BLaER1 treated with 17β-estradiol and CSF1 and Interleukin-3, amounts not matched to agents 10 nM and 100 nM (cell line): ENCODE results near the gene PAPPA.

Experiments used
- H3K27ac ChIP-seq, 11 experiments: shearing (Covaris generic); formaldehyde crosslinking; 2 replicates each; pipeline ENCODE4 v1.8.1; 2022
- H3K27me3 ChIP-seq, 11 experiments: shearing (Covaris generic); formaldehyde crosslinking; 2 replicates each; pipeline ENCODE4 v1.8.1; 2022
- H3K36me3 ChIP-seq, 11 experiments: shearing (Covaris generic); formaldehyde crosslinking; 2 replicates each; pipeline ENCODE4 v1.8.1; 2022
- H3K4me1 ChIP-seq, 10 experiments: shearing (Covaris generic); formaldehyde crosslinking; 2 replicates each; pipeline ENCODE4 v1.8.1; 2022
- H3K4me2 ChIP-seq, 11 experiments: shearing (Covaris generic); formaldehyde crosslinking; 2 replicates each; pipeline ENCODE4 v1.8.1; 2022
- H3K4me3 ChIP-seq, 10 experiments: shearing (Covaris generic); formaldehyde crosslinking; 2 replicates each; pipeline ENCODE4 v1.8.1; 2022
- H3K9ac ChIP-seq, 11 experiments: shearing (Covaris generic); formaldehyde crosslinking; 2 replicates each; pipeline ENCODE4 v1.8.1; 2022
- H3K9me3 ChIP-seq, 11 experiments: shearing (Covaris generic); formaldehyde crosslinking; replicated peaks in 1 of 11; 2 replicates each; pipeline ENCODE4 v1.8.1; 2022
- H4K20me1 ChIP-seq, 11 experiments: shearing (Covaris generic); formaldehyde crosslinking; 2 replicates each; pipeline ENCODE4 v1.8.1; 2022
- Cebpa-rat ChIP-seq, 11 experiments: shearing (Covaris generic); IDR thresholded peaks; 2 replicates each; pipeline ENCODE4 v1.8.1; 2022

The PAPPA gene

GRCh38 chr9:116156621-116157314 lies 3.2 kb downstream of the PAPPA start:
- H3K9me3 ChIP-seq = no peaks in the 10 kb centered on the region
- H3K36me3 ChIP-seq = no peaks in the 10 kb centered on the region
- no peak for TF ChIP-seq Cebpa-rat (IDR thresholded peaks at IDR 0.05)
- H3K27ac ChIP-seq = no peak overlapping the region
- peaks cover 0 to 9% (median 0%) of the 10 kb centered on the region in 10 experiments; a peak in 3 of 20 replicates for H3K4me1 ChIP-seq
- peaks cover 57 to 64% (median 60%) of the 10 kb centered on the region in 11 experiments for H3K27me3 ChIP-seq
- H3K4me3 ChIP-seq = no peak overlapping the region
- H3K4me2 ChIP-seq = no peak overlapping the region
- no peak overlapping the region for H3K9ac ChIP-seq
- H4K20me1 ChIP-seq = peaks cover 0 to 21% (median 15%) of the 10 kb centered on the region in 11 experiments; a peak in 10 of 22 replicates

GRCh38 chr9:116157436-116158138 lies 4.0 kb downstream of the PAPPA start:
- H3K27ac ChIP-seq = no peak overlapping the region
- H3K9ac ChIP-seq = no peak overlapping the region
- H4K20me1 ChIP-seq = peaks cover 0 to 21% (median 15%) of the 10 kb centered on the region in 11 experiments; a peak in 10 of 22 replicates
- no peak overlapping the region for H3K4me2 ChIP-seq
- H3K27me3 ChIP-seq = peaks cover 49 to 56% (median 52%) of the 10 kb centered on the region in 11 experiments
- H3K4me1 ChIP-seq = peaks cover 0 to 9% (median 0%) of the 10 kb centered on the region in 10 experiments; a peak in 3 of 20 replicates
- H3K36me3 ChIP-seq = no peaks in the 10 kb centered on the region
- TF ChIP-seq Cebpa-rat (IDR thresholded peaks at IDR 0.05) = no peak
- no peaks in the 10 kb centered on the region for H3K9me3 ChIP-seq
- H3K4me3 ChIP-seq = no peak overlapping the region

- Histone ChIP-seq H3K36me3 (no peaks in the 10 kb centered on the region), H4K20me1 (peaks cover 0 to 8% (median 0%) of the 10 kb centered on the region in 11 experiments; a peak in 3 of 22 replicates), H3K9ac (no peak overlapping the region), H3K4me3 (no peak overlapping the region), H3K4me2 (no peak overlapping the region), H3K4me1 (no peaks in the 10 kb centered on the region; a peak in 1 of 20 replicates), H3K27me3 (peaks cover 15 to 23% (median 18%) of the 10 kb centered on the region in 11 experiments), H3K9me3 (no peaks in the 10 kb centered on the region), H3K27ac (no peak overlapping the region)
- no peak for TF ChIP-seq Cebpa-rat (IDR thresholded peaks at IDR 0.05)
Observed at GRCh38 chr9:116160676-116161571, 7.3 kb downstream of the PAPPA start.

GRCh38 chr9:116162241-116162781 lies 8.7 kb downstream of the PAPPA start:
- Histone ChIP-seq H3K4me2 (no peak overlapping the region), H3K27me3 (peaks cover 2 to 9% (median 5%) of the 10 kb centered on the region in 11 experiments; a peak in 17 of 22 replicates), H3K36me3 (no peaks in the 10 kb centered on the region), H3K4me3 (no peak overlapping the region), H3K4me1 (no peaks in the 10 kb centered on the region), H3K9ac (no peak overlapping the region), H4K20me1 (0 out of 22 replicates have a peak, but pooled peaks cover 0 to 3% (median 0%) of the 10 kb centered on the region in 11 experiments), H3K9me3 (no peaks in the 10 kb centered on the region), H3K27ac (no peak overlapping the region)
- TF ChIP-seq Cebpa-rat (IDR thresholded peaks at IDR 0.05) = no peak

GRCh38 chr9:116163293-116164055 lies 9.9 kb downstream of the PAPPA start:
- no peak overlapping the region for H3K4me3 ChIP-seq
- no peaks in the 10 kb centered on the region for H3K27me3 ChIP-seq
- no peaks in the 10 kb centered on the region for H3K9me3 ChIP-seq
- H3K4me2 ChIP-seq = no peak overlapping the region
- no peak for TF ChIP-seq Cebpa-rat (IDR thresholded peaks at IDR 0.05)
- no peaks in the 10 kb centered on the region for H4K20me1 ChIP-seq
- H3K4me1 ChIP-seq = no peaks in the 10 kb centered on the region
- no peaks in the 10 kb centered on the region for H3K36me3 ChIP-seq
- no peak overlapping the region for H3K9ac ChIP-seq
- no peak overlapping the region for H3K27ac ChIP-seq

GRCh38 chr9:116165912-116166311 lies 12.3 kb downstream of the PAPPA start:
- Histone ChIP-seq H3K4me2 (no peak overlapping the region), H3K36me3 (no peaks in the 10 kb centered on the region), H3K9ac (no peak overlapping the region), H3K27me3 (no peaks in the 10 kb centered on the region), H4K20me1 (no peaks in the 10 kb centered on the region), H3K4me3 (no peak overlapping the region), H3K9me3 (no peaks in the 10 kb centered on the region), H3K4me1 (no peaks in the 10 kb centered on the region), H3K27ac (no peak overlapping the region)
- TF ChIP-seq Cebpa-rat (IDR thresholded peaks at IDR 0.05) = no peak

- Histone ChIP-seq H3K4me1 (no peaks in the 10 kb centered on the region), H3K27ac (no peak overlapping the region), H3K4me3 (no peak overlapping the region), H3K9ac (no peak overlapping the region), H4K20me1 (no peaks in the 10 kb centered on the region), H3K36me3 (no peaks in the 10 kb centered on the region), H3K4me2 (no peak overlapping the region), H3K27me3 (no peaks in the 10 kb centered on the region), H3K9me3 (no peaks in the 10 kb centered on the region)
- no peak for TF ChIP-seq Cebpa-rat (IDR thresholded peaks at IDR 0.05)
Observed at GRCh38 chr9:116166713-116167112, 13.1 kb downstream of the PAPPA start.

GRCh38 chr9:116168231-116168630 lies 14.6 kb downstream of the PAPPA start:
- H3K4me2 ChIP-seq = no peak overlapping the region
- H3K4me1 ChIP-seq = no peaks in the 10 kb centered on the region
- no peaks in the 10 kb centered on the region for H3K36me3 ChIP-seq
- no peak overlapping the region for H3K4me3 ChIP-seq
- no peaks in the 10 kb centered on the region for H3K27me3 ChIP-seq
- TF ChIP-seq Cebpa-rat (IDR thresholded peaks at IDR 0.05) = no peak
- no peaks in the 10 kb centered on the region for H4K20me1 ChIP-seq
- no peaks in the 10 kb centered on the region for H3K9me3 ChIP-seq
- H3K9ac ChIP-seq = no peak overlapping the region
- no peak overlapping the region for H3K27ac ChIP-seq
